ENCODE measurements around the gene HCRTR2.

HCRTR2 gene

GRCh38 chr6:55212156-55212555 lies 37.8 kb downstream of the HCRTR2 start:
- TF ChIP-seq ISL1 (CRISPR knock-in tag; IDR thresholded peaks at IDR 0.05) (no peak), ARNTL (CRISPR knock-in tag; IDR thresholded peaks at IDR 0.05; ENCODE audit: borderline replicate concordance, low read depth) (no peak), RARB (CRISPR knock-in tag; IDR thresholded peaks at IDR 0.05) (no peak), TOX (CRISPR knock-in tag; IDR thresholded peaks at IDR 0.05; ENCODE audit: borderline replicate concordance) (no peak)

DNA sequence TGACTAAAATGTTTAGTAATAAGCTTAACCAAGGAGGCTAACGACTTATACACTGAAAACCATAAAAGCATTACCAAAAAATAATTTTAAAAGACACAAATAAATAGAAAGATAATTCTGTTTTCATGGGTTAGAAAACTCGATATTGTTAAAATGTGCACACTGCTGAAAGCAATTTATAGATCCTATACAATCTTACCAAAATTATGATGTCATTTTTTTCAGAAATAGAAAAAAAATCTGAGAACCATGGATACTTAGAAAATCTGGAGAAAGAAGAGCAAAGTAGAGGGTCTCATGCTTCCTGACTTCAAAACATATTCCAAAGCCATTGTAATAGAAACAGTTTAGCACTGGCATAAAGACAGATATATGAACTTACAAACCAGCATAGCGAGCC lies 46.6 kb downstream of the HCRTR2 start:
- no peak for ATAC-seq
- TF ChIP-seq CSDC2 (CRISPR knock-in tag; IDR thresholded peaks at IDR 0.05) (no peak), ZNF565 (CRISPR knock-in tag; conservative IDR thresholded peaks at IDR 0.05; ENCODE audit: low read depth) (no peak), ZFP30 (CRISPR knock-in tag; IDR thresholded peaks at IDR 0.05) (no peak), ZFP3 (CRISPR knock-in tag; IDR thresholded peaks at IDR 0.05) (no peak), ISL1 (CRISPR knock-in tag; IDR thresholded peaks at IDR 0.05) (no peak), TOX (CRISPR knock-in tag; IDR thresholded peaks at IDR 0.05; ENCODE audit: borderline replicate concordance) (no peak), PATZ1 (CRISPR knock-in tag; IDR thresholded peaks at IDR 0.05; ENCODE audit: borderline replicate concordance) (no peak), PPARA (CRISPR knock-in tag; IDR thresholded peaks at IDR 0.05; ENCODE audit: borderline replicate concordance) (no peak), OSR1 (CRISPR knock-in tag; IDR thresholded peaks at IDR 0.05) (no peak), ZNF70 (CRISPR knock-in tag; IDR thresholded peaks at IDR 0.05) (no peak), RARB (CRISPR knock-in tag; IDR thresholded peaks at IDR 0.05) (no peak), GLIS3 (CRISPR knock-in tag; IDR thresholded peaks at IDR 0.05) (no peak), ZC3H10 (CRISPR knock-in tag; IDR thresholded peaks at IDR 0.05) (no peak), ZNF8 (CRISPR knock-in tag; IDR thresholded peaks at IDR 0.05) (no peak), ARNTL (CRISPR knock-in tag; IDR thresholded peaks at IDR 0.05; ENCODE audit: borderline replicate concordance, low read depth) (no peak), TCF4 (CRISPR knock-in tag; IDR thresholded peaks at IDR 0.05; ENCODE audit: borderline replicate concordance) (no peak)
- TF ChIP-seq, protein P1, sequence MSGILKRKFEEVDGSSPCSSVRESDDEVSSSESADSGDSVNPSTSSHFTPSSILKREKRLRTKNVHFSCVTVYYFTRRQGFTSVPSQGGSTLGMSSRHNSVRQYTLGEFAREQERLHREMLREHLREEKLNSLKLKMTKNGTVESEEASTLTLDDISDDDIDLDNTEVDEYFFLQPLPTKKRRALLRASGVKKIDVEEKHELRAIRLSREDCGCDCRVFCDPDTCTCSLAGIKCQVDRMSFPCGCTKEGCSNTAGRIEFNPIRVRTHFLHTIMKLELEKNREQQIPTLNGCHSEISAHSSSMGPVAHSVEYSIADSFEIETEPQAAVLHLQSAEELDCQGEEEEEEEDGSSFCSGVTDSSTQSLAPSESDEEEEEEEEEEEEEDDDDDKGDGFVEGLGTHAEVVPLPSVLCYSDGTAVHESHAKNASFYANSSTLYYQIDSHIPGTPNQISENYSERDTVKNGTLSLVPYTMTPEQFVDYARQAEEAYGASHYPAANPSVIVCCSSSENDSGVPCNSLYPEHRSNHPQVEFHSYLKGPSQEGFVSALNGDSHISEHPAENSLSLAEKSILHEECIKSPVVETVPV (CRISPR knock-in tag; IDR thresholded peaks at IDR 0.05), result no peak
- TF ChIP-seq, protein P2, sequence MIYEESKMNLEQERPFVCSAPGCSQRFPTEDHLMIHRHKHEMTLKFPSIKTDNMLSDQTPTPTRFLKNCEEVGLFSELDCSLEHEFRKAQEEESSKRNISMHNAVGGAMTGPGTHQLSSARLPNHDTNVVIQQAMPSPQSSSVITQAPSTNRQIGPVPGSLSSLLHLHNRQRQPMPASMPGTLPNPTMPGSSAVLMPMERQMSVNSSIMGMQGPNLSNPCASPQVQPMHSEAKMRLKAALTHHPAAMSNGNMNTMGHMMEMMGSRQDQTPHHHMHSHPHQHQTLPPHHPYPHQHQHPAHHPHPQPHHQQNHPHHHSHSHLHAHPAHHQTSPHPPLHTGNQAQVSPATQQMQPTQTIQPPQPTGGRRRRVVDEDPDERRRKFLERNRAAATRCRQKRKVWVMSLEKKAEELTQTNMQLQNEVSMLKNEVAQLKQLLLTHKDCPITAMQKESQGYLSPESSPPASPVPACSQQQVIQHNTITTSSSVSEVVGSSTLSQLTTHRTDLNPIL (CRISPR knock-in tag; IDR thresholded peaks at IDR 0.05; ENCODE audit: low read depth), result no peak
- TF ChIP-seq, protein P3, sequence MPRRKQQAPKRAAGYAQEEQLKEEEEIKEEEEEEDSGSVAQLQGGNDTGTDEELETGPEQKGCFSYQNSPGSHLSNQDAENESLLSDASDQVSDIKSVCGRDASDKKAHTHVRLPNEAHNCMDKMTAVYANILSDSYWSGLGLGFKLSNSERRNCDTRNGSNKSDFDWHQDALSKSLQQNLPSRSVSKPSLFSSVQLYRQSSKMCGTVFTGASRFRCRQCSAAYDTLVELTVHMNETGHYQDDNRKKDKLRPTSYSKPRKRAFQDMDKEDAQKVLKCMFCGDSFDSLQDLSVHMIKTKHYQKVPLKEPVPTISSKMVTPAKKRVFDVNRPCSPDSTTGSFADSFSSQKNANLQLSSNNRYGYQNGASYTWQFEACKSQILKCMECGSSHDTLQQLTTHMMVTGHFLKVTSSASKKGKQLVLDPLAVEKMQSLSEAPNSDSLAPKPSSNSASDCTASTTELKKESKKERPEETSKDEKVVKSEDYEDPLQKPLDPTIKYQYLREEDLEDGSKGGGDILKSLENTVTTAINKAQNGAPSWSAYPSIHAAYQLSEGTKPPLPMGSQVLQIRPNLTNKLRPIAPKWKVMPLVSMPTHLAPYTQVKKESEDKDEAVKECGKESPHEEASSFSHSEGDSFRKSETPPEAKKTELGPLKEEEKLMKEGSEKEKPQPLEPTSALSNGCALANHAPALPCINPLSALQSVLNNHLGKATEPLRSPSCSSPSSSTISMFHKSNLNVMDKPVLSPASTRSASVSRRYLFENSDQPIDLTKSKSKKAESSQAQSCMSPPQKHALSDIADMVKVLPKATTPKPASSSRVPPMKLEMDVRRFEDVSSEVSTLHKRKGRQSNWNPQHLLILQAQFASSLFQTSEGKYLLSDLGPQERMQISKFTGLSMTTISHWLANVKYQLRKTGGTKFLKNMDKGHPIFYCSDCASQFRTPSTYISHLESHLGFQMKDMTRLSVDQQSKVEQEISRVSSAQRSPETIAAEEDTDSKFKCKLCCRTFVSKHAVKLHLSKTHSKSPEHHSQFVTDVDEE (CRISPR knock-in tag; IDR thresholded peaks at IDR 0.05), result no peak

More at GRCh38 chr6:55212156-55212555, 37.8 kb downstream of the HCRTR2 start:
- ATAC-seq, result no peak

DNA sequence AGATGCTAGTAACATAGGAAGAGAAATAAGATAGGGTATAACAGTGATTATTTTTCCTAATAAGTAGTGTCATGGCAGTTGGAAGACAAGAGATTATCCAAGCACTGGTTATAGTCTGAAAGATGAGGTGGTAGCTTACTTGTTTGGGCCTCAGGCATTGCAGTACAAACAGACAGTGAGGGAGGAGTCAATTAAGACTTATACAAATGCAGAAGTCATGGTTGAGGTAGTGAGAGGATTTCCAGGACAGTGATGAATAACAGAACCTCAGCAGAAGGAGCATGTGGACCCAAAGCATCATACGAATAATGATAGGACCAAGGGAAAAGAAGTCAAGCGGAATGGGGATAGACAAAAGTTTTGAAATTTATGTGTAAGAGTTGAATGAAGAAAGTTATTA lies 53.5 kb downstream of the HCRTR2 start:
- ATAC-seq, result no peak
- no peak for TF ChIP-seq CSDC2 (CRISPR knock-in tag; IDR thresholded peaks at IDR 0.05)
- no peak for TF ChIP-seq TOX (CRISPR knock-in tag; IDR thresholded peaks at IDR 0.05; ENCODE audit: borderline replicate concordance)
- TF ChIP-seq SNAI2 (CRISPR knock-in tag; IDR thresholded peaks at IDR 0.05), result no peak
- TF ChIP-seq ISL1 (CRISPR knock-in tag; IDR thresholded peaks at IDR 0.05), result no peak
- no peak for TF ChIP-seq ESRRG (CRISPR knock-in tag; IDR thresholded peaks at IDR 0.05)
- TF ChIP-seq ZNF70 (CRISPR knock-in tag; IDR thresholded peaks at IDR 0.05), result no peak
- no peak for TF ChIP-seq GLIS3 (CRISPR knock-in tag; IDR thresholded peaks at IDR 0.05)
- no peak for TF ChIP-seq ARNTL (CRISPR knock-in tag; IDR thresholded peaks at IDR 0.05; ENCODE audit: borderline replicate concordance, low read depth)
- TF ChIP-seq OSR1 (CRISPR knock-in tag; IDR thresholded peaks at IDR 0.05), result no peak
- TF ChIP-seq, protein P1 (CRISPR knock-in tag; IDR thresholded peaks at IDR 0.05), result no peak
- TF ChIP-seq, protein P2 (CRISPR knock-in tag; IDR thresholded peaks at IDR 0.05; ENCODE audit: low read depth), result no peak
- TF ChIP-seq TCF4 (CRISPR knock-in tag; IDR thresholded peaks at IDR 0.05; ENCODE audit: borderline replicate concordance), result no peak
- TF ChIP-seq, protein P3 (CRISPR knock-in tag; IDR thresholded peaks at IDR 0.05), result no peak
